Bronchial epithelial cell (primary cell): ENCODE measurements around the gene TEX38. TPM values are rescaled to one million over a fixed set of nuclear protein-coding genes. Genes with fewer than 3 reads are reported as not detected.
"Not testable (repeated sequence)": the region's sequence is repeated elsewhere in the genome, so short reads cannot be mapped to it uniquely, and the experiment has no call there.

Experiments
- DNase-seq: peaks from one replicate; pipeline ENCODE4 v3.0.0-alpha.2; 2010; ENCODE audit warnings: low read depth
- FAIRE-seq: peaks from 2 replicates; lab custom pipeline; 2011; peaks lifted over from hg19 to GRCh38; lab: Jason Lieb, UNC
- H3K27me3 ChIP-seq: 2 replicates; pipeline ENCODE4 v1.5.1; 2011; ENCODE audit warnings: low read length; ENCODE audit not compliant: control insufficient read depth, insufficient read depth
- H3K36me3 ChIP-seq: 2 replicates; pipeline ENCODE4 v1.5.1; 2011; ENCODE audit warnings: low read length; ENCODE audit not compliant: control insufficient read depth, insufficient read depth
- H3K4me3 ChIP-seq: 2 replicates; pipeline ENCODE4 v1.5.1; 2011; ENCODE audit warnings: mild to moderate bottlenecking, low read depth, low read length, control low read depth
- CTCF ChIP-seq: IDR thresholded peaks from 2 replicates; pipeline ENCODE4 v1.5.1; 2011; ENCODE audit warnings: mild to moderate bottlenecking, moderate library complexity, low read length, control low read depth, inconsistent platforms; ENCODE audit not compliant: insufficient read depth, severe bottlenecking
- total RNA-seq: library from RNA; depleted of rRNA; stranded (reverse); fragments of >200 nt; gene quantifications from 2 replicates; pipeline ENCODE4 v1.2.1, GENCODE V29; 2014

TEX38 gene
- total RNA-seq, 1 donor from 2014 or later: not detected

- H3K36me3 ChIP-seq: no peaks in the 10 kb centered on the region
- FAIRE-seq: no peak
- no peaks in the 10 kb centered on the region for H3K27me3 ChIP-seq
- no peak overlapping the region for H3K4me3 ChIP-seq
- no peak for DNase-seq
- no peak for TF ChIP-seq CTCF
Measured at GRCh38 chr1:46652321-46653100, 19.1 kb upstream of the TEX38 start.

GRCh38 chr1:46653405-46653958 lies 18.2 kb upstream of the TEX38 start:
- Histone ChIP-seq H3K27me3 (no peaks in the 10 kb centered on the region), H3K4me3 (no peak overlapping the region), H3K36me3 (no peaks in the 10 kb centered on the region)
- TF ChIP-seq CTCF: no peak
- no peak for FAIRE-seq
- DNase-seq: no peak

- H3K4me3 ChIP-seq: no peak overlapping the region
- no peak for TF ChIP-seq CTCF
- H3K27me3 ChIP-seq: no peaks in the 10 kb centered on the region
- DNase-seq: no peak
- FAIRE-seq: no peak
- H3K36me3 ChIP-seq: no peaks in the 10 kb centered on the region
Measured at GRCh38 chr1:46654012-46654411, 17.6 kb upstream of the TEX38 start.

- not testable (repeated sequence) for FAIRE-seq, H3K27me3 ChIP-seq, H3K36me3 ChIP-seq, DNase-seq, H3K4me3 ChIP-seq
Measured at GRCh38 chr1:46654698-46655097, 17.0 kb upstream of the TEX38 start.

GRCh38 chr1:46655848-46656247 lies 15.8 kb upstream of the TEX38 start:
- no peak for FAIRE-seq
- Histone ChIP-seq H3K4me3 (no peak overlapping the region), H3K27me3 (no peaks in the 10 kb centered on the region), H3K36me3 (no peaks in the 10 kb centered on the region)
- no peak for TF ChIP-seq CTCF
- DNase-seq: no peak

- DNase-seq (no peak), FAIRE-seq (no peak)
- Histone ChIP-seq H3K4me3 (no peak overlapping the region), H3K36me3 (no peaks in the 10 kb centered on the region), H3K27me3 (no peaks in the 10 kb centered on the region)
- no peak for TF ChIP-seq CTCF
Measured at GRCh38 chr1:46656643-46657042, 15.0 kb upstream of the TEX38 start.
